ENCODE measurements around the gene KIF5B. TPM values are rescaled to one million over a fixed set of nuclear protein-coding genes. Genes with fewer than 3 reads are reported as not detected.

Gene KIF5B
- polyA plus RNA-seq, 1 experiment, result 28.8 TPM

DNA sequence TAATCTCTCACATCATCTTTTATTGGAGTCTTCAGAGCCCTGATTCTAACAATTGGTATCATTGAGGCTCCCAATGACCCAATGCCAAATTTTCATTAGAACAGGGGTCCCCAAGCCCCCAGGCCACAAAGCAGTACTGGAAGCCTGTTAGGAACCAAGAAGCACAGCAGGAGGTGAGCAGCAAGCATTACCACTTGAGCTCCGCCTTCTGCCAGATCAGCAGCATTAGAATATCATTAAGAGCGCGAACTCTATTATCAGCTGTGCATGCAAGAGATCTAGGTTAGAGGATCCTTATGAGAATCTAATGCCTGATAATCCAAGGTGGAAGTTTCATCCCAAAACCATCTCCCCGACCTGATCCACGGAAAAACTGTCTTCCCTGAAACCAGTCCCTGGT is 23.1 kb downstream of the KIF5B start:
- ChIA-PET CTCF (no interaction called here), POLR2A (no interaction called here)
- Histone ChIP-seq H3K27me3 (ENCODE audit: control insufficient read depth, insufficient read depth, low read length) (no peaks in the 10 kb centered on the region), H3K36me3 (ENCODE audit: control insufficient read depth, insufficient read depth, low read length) (peaks cover 13% of the 10 kb centered on the region), H3K4me3 (ENCODE audit: low read depth, low read length) (no peak overlapping the region)
- TF ChIP-seq, protein P1, sequence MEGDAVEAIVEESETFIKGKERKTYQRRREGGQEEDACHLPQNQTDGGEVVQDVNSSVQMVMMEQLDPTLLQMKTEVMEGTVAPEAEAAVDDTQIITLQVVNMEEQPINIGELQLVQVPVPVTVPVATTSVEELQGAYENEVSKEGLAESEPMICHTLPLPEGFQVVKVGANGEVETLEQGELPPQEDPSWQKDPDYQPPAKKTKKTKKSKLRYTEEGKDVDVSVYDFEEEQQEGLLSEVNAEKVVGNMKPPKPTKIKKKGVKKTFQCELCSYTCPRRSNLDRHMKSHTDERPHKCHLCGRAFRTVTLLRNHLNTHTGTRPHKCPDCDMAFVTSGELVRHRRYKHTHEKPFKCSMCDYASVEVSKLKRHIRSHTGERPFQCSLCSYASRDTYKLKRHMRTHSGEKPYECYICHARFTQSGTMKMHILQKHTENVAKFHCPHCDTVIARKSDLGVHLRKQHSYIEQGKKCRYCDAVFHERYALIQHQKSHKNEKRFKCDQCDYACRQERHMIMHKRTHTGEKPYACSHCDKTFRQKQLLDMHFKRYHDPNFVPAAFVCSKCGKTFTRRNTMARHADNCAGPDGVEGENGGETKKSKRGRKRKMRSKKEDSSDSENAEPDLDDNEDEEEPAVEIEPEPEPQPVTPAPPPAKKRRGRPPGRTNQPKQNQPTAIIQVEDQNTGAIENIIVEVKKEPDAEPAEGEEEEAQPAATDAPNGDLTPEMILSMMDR (IDR thresholded peaks at IDR 0.05; ENCODE audit: insufficient read depth, low read depth, low read length), result no peak
- no peak for DNase-seq (ENCODE audit: low read depth)

DNA sequence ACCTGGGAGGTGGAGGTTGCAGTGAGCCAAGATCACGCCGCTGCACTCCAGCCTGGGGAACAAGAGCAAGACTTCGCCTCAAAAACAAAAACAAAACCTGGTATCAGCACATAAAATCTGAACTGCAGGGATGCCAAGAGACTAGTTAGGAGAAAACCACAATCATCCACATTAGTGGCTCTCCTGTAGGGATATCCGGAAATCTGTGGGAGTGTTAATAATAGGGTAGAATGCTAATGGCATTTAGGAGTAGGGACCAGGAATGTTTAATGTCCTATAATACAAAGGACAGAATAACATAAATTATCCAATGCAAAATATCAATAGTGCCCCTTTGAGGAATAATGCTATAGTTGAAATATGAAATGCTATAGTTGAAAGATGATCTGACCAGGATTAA is 24.3 kb downstream of the KIF5B start:
- Histone ChIP-seq H3K4me3 (ENCODE audit: low read depth, low read length) (no peak overlapping the region), H3K36me3 (ENCODE audit: control insufficient read depth, insufficient read depth, low read length) (peaks cover 14% of the 10 kb centered on the region), H3K27me3 (ENCODE audit: control insufficient read depth, insufficient read depth, low read length) (no peaks in the 10 kb centered on the region)
- CTCF ChIA-PET, result no interaction called here
- POLR2A ChIA-PET, result no interaction called here
- TF ChIP-seq, protein P1 (IDR thresholded peaks at IDR 0.05; ENCODE audit: insufficient read depth, low read depth, low read length), result no peak
- no peak for DNase-seq (ENCODE audit: low read depth)

- CTCF ChIA-PET, result no interaction called here
- POLR2A ChIA-PET, result no interaction called here
- no peaks in the 10 kb centered on the region for H3K27me3 ChIP-seq (ENCODE audit: control insufficient read depth, insufficient read depth, low read length)
These were observed 24.8 kb downstream of the KIF5B start for GRCh38 chr10:32031424-32031823.

DNA sequence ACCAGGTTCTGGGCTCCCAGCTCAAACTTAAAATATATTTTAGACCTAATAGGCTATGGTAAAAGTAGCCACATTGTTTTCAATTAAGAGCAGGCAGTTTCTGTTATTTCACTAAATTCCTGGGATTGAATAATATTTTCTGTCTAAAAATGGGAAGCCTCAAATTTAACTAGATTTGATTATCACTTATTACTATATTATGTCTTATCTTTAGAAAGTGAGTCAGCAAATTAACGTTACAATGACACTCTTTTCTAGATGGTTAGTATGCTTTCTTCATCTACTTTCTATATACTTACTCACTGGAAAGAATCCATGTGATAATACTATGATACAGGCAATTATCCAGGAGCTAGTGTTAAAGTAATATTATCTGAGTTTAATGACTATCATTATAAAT is 27.5 kb downstream of the KIF5B start:
- H3K4me3 ChIP-seq (ENCODE audit: low read depth, low read length), result no peak overlapping the region
- no peak for DNase-seq (ENCODE audit: low read depth)
- TF ChIP-seq, protein P1 (IDR thresholded peaks at IDR 0.05; ENCODE audit: insufficient read depth, low read depth, low read length), result no peak
- CTCF ChIA-PET, result no interaction called here
- no peaks in the 10 kb centered on the region for H3K27me3 ChIP-seq (ENCODE audit: control insufficient read depth, insufficient read depth, low read length)
- POLR2A ChIA-PET, result interaction anchor here (0.7 kb wide), 1 partner anchor 14 kb away, joined by 3 read pairs; no protein-coding TSS in a partner anchor
- peaks cover 11% of the 10 kb centered on the region for H3K36me3 ChIP-seq (ENCODE audit: control insufficient read depth, insufficient read depth, low read length)

More at GRCh38 chr10:32031424-32031823, 24.8 kb downstream of the KIF5B start:
- DNase-seq (ENCODE audit: low read depth), result no peak
- Histone ChIP-seq H3K4me3 (ENCODE audit: low read depth, low read length) (no peak overlapping the region), H3K36me3 (ENCODE audit: control insufficient read depth, insufficient read depth, low read length) (peaks cover 14% of the 10 kb centered on the region)
- TF ChIP-seq, protein P1 (IDR thresholded peaks at IDR 0.05; ENCODE audit: insufficient read depth, low read depth, low read length), result no peak

DNA sequence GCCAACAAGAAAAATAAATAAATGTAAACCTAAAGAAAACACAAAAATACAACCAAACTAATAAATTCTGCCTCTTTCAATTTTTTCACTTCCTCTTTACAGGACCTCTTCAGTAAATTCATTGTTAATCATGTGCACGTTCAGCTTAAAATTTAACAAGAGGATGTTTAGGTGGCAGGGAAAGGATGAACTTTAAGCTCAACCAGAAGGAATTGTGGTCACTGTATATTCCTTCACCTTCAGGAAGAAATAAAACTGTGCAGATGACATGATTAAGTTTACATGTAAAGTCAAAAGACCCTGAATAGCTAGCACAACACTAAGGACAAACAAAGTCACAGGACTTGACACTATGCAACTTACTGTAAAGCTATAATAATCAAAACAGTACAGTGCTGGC is 33.0 kb downstream of the KIF5B start:
- CTCF ChIA-PET, result interaction anchor here (1.1 kb wide), 1 partner anchor 13 kb away, joined by 3 read pairs; no protein-coding TSS in a partner anchor
- TF ChIP-seq, protein P1 (IDR thresholded peaks at IDR 0.05; ENCODE audit: insufficient read depth, low read depth, low read length), result no peak
- DNase-seq (ENCODE audit: low read depth), result no peak
- Histone ChIP-seq H3K4me3 (ENCODE audit: low read depth, low read length) (no peak overlapping the region), H3K27me3 (ENCODE audit: control insufficient read depth, insufficient read depth, low read length) (no peaks in the 10 kb centered on the region), H3K36me3 (ENCODE audit: control insufficient read depth, insufficient read depth, low read length) (peaks cover 11% of the 10 kb centered on the region)
- POLR2A ChIA-PET, result no interaction called here
